Heart left ventricle (tissue), 13 donors: ENCODE data around the gene MRPS15.

Experiments used
- CTCF ChIP-seq, 12 donors: fragments of 200-600 bp; sonication (generic) in 4 of 12; IDR thresholded peaks; one replicate each; pipeline versions ENCODE4 v1.5.0 to v1.8.0; 2018 to 2022; ENCODE audit warnings: antibody characterized with exemption in 12 of 12, mild to moderate bottlenecking in 5 of 12
- POLR2A ChIP-seq, 2 donors: fragments of 450-650 bp; IDR thresholded peaks; one replicate each; pipeline ENCODE4 v1.6.1; 2017; ENCODE audit warnings: antibody characterized with exemption in 2 of 2, mild to moderate bottlenecking in 2 of 2, moderate library complexity in 2 of 2
- donor health status: ischemic (EF 13 %, LVEDD 7.1; RV severe dilation, severe dysfunction).
- donor health status: DM: no; HTN: yes; CAD: no.
- donor health status: DM: no; HTN: no; CAD: no.
- donor health status: ischemic (EF 25% LVEDD 6.9; RV normal size, moderate dysfunction).
- donor health status: ischemic (EF 25% LVEDD 5.7; RV mildly dilated, moderate dysfunction).
- donor health status: ischemic (EF 35%, LVEDD 5.7; RV mildly dilated, moderate dysfunction).
- donor health status: nonischemic (EF 11% LVEDD 7.7; RV severe dilation, severe dysfunction).
- donor health status: DM: yes; HTN: yes; CAD: no.
- donor health status: PGD.
- donor health status: ischemic (EF 29% LVEDD 5.4; RV normal size, mild dysfunction).
- donor health status: nonischemic (EF 23%, LVEDD 6.1; RV moderate dilation, normal function).

GRCh38 chr1:36492491-36492890 lies 28.3 kb upstream of the MRPS15 start:
- TF ChIP-seq CTCF (IDR thresholded peaks at IDR 0.05) (no peak), POLR2A (IDR thresholded peaks at IDR 0.05) (no peak)
